ENCODE data around the gene DCDC1.

The DCDC1 gene

GRCh38 chr11:30895046-30895445 is 474.5 kb downstream of the DCDC1 start:
- H3K27ac ChIP-seq = no peak overlapping the region
- TF ChIP-seq ZFX (IDR thresholded peaks at IDR 0.05) (no peak), CTCF (conservative IDR thresholded peaks at IDR 0.05) (no peak)

DNA sequence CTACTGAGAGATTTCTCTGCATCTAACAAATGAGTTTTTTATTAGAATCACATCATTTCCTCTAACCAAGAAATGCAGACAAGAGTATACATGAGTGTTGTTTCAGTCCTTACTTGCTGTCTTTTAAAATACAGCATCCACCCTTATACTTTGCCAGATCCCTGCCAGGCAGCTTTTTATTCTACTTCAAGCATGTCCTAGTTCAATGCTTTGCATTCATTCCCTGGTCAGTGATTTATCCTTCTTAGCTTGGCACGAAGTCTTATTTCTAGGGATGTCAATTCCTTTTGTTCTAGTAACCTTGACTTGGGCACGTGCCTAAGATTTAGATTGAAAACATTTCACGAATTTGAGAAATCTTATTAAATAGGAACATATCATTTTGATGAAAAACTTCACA is 476.2 kb downstream of the DCDC1 start:
- no peak for TF ChIP-seq ZFX (IDR thresholded peaks at IDR 0.05)
- TF ChIP-seq CTCF (conservative IDR thresholded peaks at IDR 0.05) = no peak

DNA sequence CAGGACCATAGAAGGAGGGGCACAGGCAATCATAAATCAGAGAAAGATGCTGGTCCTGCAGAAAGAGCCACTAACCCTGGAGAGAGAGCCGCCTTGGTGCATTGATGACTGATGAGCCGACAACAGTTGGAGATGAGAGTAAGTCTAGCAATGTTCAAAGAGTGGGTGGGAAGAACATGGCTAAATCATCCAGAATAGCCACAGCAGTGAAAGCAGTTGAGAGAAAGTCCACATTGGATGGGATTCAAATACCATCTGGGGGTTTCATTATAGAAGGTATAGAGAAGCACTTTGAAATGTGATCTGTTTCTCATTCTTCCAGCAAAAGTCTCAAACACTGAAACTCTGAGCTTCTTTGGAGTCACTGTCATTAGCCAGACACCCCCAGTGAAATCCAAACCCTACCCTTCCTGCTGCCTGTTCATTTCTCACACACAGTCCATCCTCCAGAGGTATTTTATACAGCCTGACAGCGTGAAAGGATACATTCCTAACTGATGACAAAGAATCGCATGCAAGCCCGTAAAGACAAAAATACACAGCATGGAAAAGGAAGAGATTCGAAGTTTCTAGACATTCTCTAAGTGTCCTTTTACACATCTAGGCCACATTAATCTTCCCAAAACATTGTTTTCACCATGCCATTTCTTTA is 480.3 kb downstream of the DCDC1 start:
- TF ChIP-seq CTCF (conservative IDR thresholded peaks at IDR 0.05) = no peak
- TF ChIP-seq ZFX (IDR thresholded peaks at IDR 0.05) = no peak
- H3K27ac ChIP-seq = no peak overlapping the region

More for the DNA sequence above, 476.2 kb downstream of the DCDC1 start:
- H3K27ac ChIP-seq = no peak overlapping the region

DNA sequence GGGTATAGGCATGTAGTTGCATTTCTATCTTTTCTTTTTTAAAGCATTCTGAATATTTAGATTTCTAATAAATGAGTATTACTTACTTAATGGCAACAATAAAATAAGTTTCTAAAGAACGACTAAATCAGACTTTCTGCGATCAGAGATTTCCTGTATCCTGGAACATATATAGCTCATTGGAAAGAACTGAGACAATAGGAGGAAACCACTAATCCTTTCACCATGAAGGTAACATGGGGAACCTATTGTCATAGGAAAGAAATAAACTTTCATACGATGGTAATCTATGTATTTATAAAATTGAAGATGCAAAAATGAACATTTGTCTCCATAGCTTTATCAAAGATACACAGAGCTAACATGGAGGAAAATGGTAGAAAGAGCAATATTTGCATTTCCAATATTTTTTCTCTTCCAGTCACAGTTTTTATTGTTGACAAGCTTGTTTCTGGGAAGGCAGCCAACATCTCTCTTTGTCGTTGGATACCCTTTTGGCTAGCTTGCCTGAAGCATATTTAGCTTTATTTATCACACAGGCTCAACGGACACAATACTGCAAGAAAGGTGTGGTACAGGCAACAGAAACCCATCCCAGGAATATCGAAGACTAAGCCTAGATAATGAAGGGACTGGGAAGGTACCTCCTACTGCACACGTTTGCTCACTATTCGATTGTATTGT is 490.1 kb downstream of the DCDC1 start:
- TF ChIP-seq CTCF (conservative IDR thresholded peaks at IDR 0.05) = no peak
- no peak for TF ChIP-seq ZFX (IDR thresholded peaks at IDR 0.05)
- H3K27ac ChIP-seq = no peak overlapping the region

- TF ChIP-seq ZFX (IDR thresholded peaks at IDR 0.05) (no peak), CTCF (conservative IDR thresholded peaks at IDR 0.05) (no peak)
- no peak overlapping the region for H3K27ac ChIP-seq
Measured at GRCh38 chr11:30878400-30878799, 491.1 kb downstream of the DCDC1 start.

- H3K27ac ChIP-seq = no peak overlapping the region
- TF ChIP-seq ZFX (IDR thresholded peaks at IDR 0.05) = no peak
- no peak for TF ChIP-seq CTCF (conservative IDR thresholded peaks at IDR 0.05)
Measured at GRCh38 chr11:30876663-30877396, 492.7 kb downstream of the DCDC1 start.

DNA sequence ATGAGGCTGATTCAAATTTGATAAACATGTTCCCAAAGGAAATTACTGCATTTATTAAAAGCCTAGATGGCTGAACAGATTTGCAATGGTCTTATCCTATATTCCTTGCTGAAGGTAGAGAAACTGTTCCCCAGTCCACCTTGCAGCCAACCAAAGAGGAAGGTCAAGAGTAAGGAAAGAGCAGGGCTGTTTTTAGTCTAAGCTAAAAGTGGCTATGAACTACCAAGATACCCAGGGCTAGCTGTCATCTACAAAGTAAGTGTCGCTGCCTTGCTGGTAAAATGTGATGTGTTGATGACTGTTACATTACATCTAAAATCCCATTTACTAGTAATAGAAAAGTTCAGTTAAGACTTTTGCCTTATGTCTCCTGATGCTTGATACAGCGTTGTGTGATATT is 493.3 kb downstream of the DCDC1 start:
- no peak overlapping the region for H3K27ac ChIP-seq
- TF ChIP-seq CTCF (conservative IDR thresholded peaks at IDR 0.05) = no peak
- no peak for TF ChIP-seq ZFX (IDR thresholded peaks at IDR 0.05)

Data from C4-2B (cell line).